Liver (tissue), 9 donors: Measurements from ENCODE around the gene SLX4IP. TPM values are rescaled to one million over a fixed set of nuclear protein-coding genes. Genes with fewer than 3 reads are reported as not detected.

Source experiments
- DNase-seq: peaks from one replicate; pipeline ENCODE4 v3.0.0-alpha.2; 2017; ENCODE audit warnings: low spot score
- H3K27ac ChIP-seq, 2 donors: one replicate each; pipeline ENCODE4 v1.7.0; 2013; ENCODE audit warnings: inconsistent platforms in 2 of 2, low read length in 2 of 2, control low read depth in 1 of 2, low read depth in 1 of 2, mild to moderate bottlenecking in 1 of 2
- H3K27me3 ChIP-seq, 4 donors: one replicate each; pipeline versions ENCODE4 v1.6.1 to v1.7.0; 2013; ENCODE audit warnings: low read length in 3 of 4, inconsistent platforms in 1 of 4, mild to moderate bottlenecking in 1 of 4, moderate library complexity in 1 of 4; ENCODE audit not compliant: control insufficient read depth in 4 of 4, insufficient read depth in 4 of 4
- H3K36me3 ChIP-seq, 4 donors: one replicate each; pipeline versions ENCODE4 v1.6.1 to v1.7.0; 2013; ENCODE audit warnings: low read length in 3 of 4, mild to moderate bottlenecking in 3 of 4, low read depth in 1 of 4, moderate library complexity in 1 of 4; ENCODE audit not compliant: control insufficient read depth in 4 of 4, insufficient read depth in 3 of 4
- H3K4me1 ChIP-seq, 4 donors: one replicate each; pipeline versions ENCODE4 v1.6.1 to v1.7.0; 2013; ENCODE audit warnings: low read length in 3 of 4, mild to moderate bottlenecking in 3 of 4, moderate library complexity in 1 of 4; ENCODE audit not compliant: control insufficient read depth in 4 of 4, insufficient read depth in 4 of 4
- H3K4me3 ChIP-seq, 3 donors: one replicate each; pipeline versions ENCODE4 v1.6.1 to v1.7.0; 2013; ENCODE audit warnings: low read length in 3 of 3, control low read depth in 1 of 3, low read depth in 1 of 3, mild to moderate bottlenecking in 1 of 3
- H3K9ac ChIP-seq, 2 donors: one replicate each; pipeline ENCODE4 v1.7.0; 2013; ENCODE audit warnings: low read length in 2 of 2, mild to moderate bottlenecking in 2 of 2, moderate library complexity in 2 of 2, control low read depth in 1 of 2, low read depth in 1 of 2
- H3K9me3 ChIP-seq, 4 donors: one replicate each; pipeline versions ENCODE4 v1.6.1 to v1.7.0; 2013; ENCODE audit warnings: low read length in 3 of 4; ENCODE audit not compliant: control insufficient read depth in 4 of 4
- ATF3 ChIP-seq: IDR thresholded peaks from 2 replicates; pipeline ENCODE4 v1.6.1; 2016; ENCODE audit warnings: antibody characterized with exemption
- CTCF ChIP-seq: fragments of 150-350 bp; IDR thresholded peaks from 2 replicates; pipeline ENCODE4 v1.5.1; 2017; ENCODE audit warnings: improper control_type of control experiment, low read depth, low read length; ENCODE audit not compliant: missing input control
- EGR1 ChIP-seq, 2 donors: IDR thresholded peaks; 2 replicates each; pipeline ENCODE4 v1.6.1; 2016 to 2018; ENCODE audit warnings: antibody characterized with exemption in 2 of 2, low read depth in 2 of 2
- FOXA1 ChIP-seq: IDR thresholded peaks from 2 replicates; pipeline ENCODE4 v1.6.1; 2016; ENCODE audit warnings: antibody characterized with exemption
- FOXA2 ChIP-seq: IDR thresholded peaks from 2 replicates; pipeline ENCODE4 v1.6.1; 2016; ENCODE audit warnings: antibody characterized with exemption
- GABPA ChIP-seq, 2 donors: IDR thresholded peaks in 1 of 2; conservative IDR thresholded peaks in 1 of 2; 2 replicates each; pipeline ENCODE4 v1.6.1; 2016; ENCODE audit warnings: antibody characterized with exemption in 2 of 2, mild to moderate bottlenecking in 1 of 2, moderate library complexity in 1 of 2
- HNF4A ChIP-seq, 2 donors: conservative IDR thresholded peaks; 2 replicates each; pipeline ENCODE4 v1.6.1; 2016; ENCODE audit warnings: antibody characterized with exemption in 2 of 2, mild to moderate bottlenecking in 2 of 2
- HNF4G ChIP-seq: IDR thresholded peaks from 2 replicates; pipeline ENCODE4 v1.6.1; 2016; ENCODE audit warnings: antibody characterized with exemption
- JUND ChIP-seq, 2 donors: IDR thresholded peaks; 2 replicates each; pipeline ENCODE4 v1.6.1; 2016; ENCODE audit warnings: antibody characterized with exemption in 2 of 2
- MAX ChIP-seq: IDR thresholded peaks from 2 replicates; pipeline ENCODE4 v1.6.1; 2016; ENCODE audit warnings: antibody characterized with exemption
- NR2F2 ChIP-seq: IDR thresholded peaks from 2 replicates; pipeline ENCODE4 v1.6.1; 2016; ENCODE audit warnings: antibody characterized with exemption
- RAD21 ChIP-seq, 2 donors: IDR thresholded peaks; 2 replicates each; pipeline ENCODE4 v1.6.1; 2016; ENCODE audit warnings: antibody characterized with exemption in 2 of 2, mild to moderate bottlenecking in 2 of 2
- REST ChIP-seq: IDR thresholded peaks from 2 replicates; pipeline ENCODE4 v1.6.1; 2016; ENCODE audit warnings: antibody characterized with exemption, mild to moderate bottlenecking
- RXRA ChIP-seq, 2 donors: IDR thresholded peaks; 2 replicates each; pipeline ENCODE4 v1.6.1; 2017 to 2018; ENCODE audit warnings: antibody characterized with exemption in 2 of 2, mild to moderate bottlenecking in 1 of 2
- TAF1 ChIP-seq: conservative IDR thresholded peaks from 2 replicates; pipeline ENCODE4 v1.6.1; 2016; ENCODE audit warnings: antibody characterized with exemption, mild to moderate bottlenecking
- YY1 ChIP-seq: IDR thresholded peaks from 2 replicates; pipeline ENCODE4 v1.6.1; 2016; ENCODE audit warnings: antibody characterized with exemption, mild to moderate bottlenecking
- ZBTB33 ChIP-seq: IDR thresholded peaks from 2 replicates; pipeline ENCODE4 v1.6.1; 2016; ENCODE audit warnings: antibody characterized with exemption
- WGBS: extraction: QIAGEN DNeasy Blood & Tissue Kit; methylation state at CpG from one replicate; pipeline ENCODE4 v1.1.7; 2013; 5-methylcytosine and 5-hydroxymethylcytosine counted together
- polyA plus RNA-seq, 2 donors: library from polyadenylated mRNA; stranded (reverse) in 1 of 2; unstranded in 1 of 2; fragments of 200-250 nt in 1 of 2; fragments of >200 nt in 1 of 2; fragmentation: Nextera tagmentation in 1 of 2; extraction: Ambion mirVana in 1 of 2; gene quantifications; one replicate each; pipeline versions ENCODE4 v1.2.1 to v1.2.3, GENCODE V29; 2013 to 2015
- total RNA-seq, 2 donors: library from RNA; depleted of rRNA; stranded (reverse); fragments of >200 nt; gene quantifications; one replicate each; pipeline ENCODE4 v1.2.3, GENCODE V29; 2014
- donor health status: healthy.
- donor health status: healthy.
- donor health status: healthy.
- donor health status: healthy.
- donor health status: healthy.

Gene SLX4IP
- total and polyA plus RNA-seq, 4 donors, result 1.1 to 3.4 (median 2.7) TPM

- Histone ChIP-seq H3K4me1 (no peaks in the 10 kb centered on the region), H3K27me3 (no peaks in the 10 kb centered on the region), H3K9me3 (no peaks in the 10 kb centered on the region), H3K9ac (no peak overlapping the region), H3K36me3 (no peaks in the 10 kb centered on the region), H3K4me3 (no peak overlapping the region), H3K27ac (no peak overlapping the region)
- no peak for DNase-seq
- TF ChIP-seq ATF3, result no peak
- TF ChIP-seq TAF1, result no peak
- TF ChIP-seq MAX, result no peak
- no peak for TF ChIP-seq EGR1 (IDR thresholded peaks at IDR 0.05; ENCODE audit: low read depth in 2 of 2)
- WGBS, result 86% methylated on average over 8 of the region's 8 CpGs
These were observed 87.2 kb downstream of the SLX4IP start for GRCh38 chr20:10522328-10522727.

- H3K27me3 ChIP-seq, result no peaks in the 10 kb centered on the region
- H3K36me3 ChIP-seq, result no peaks in the 10 kb centered on the region
- H3K4me3 ChIP-seq, result no peak overlapping the region
- H3K9ac ChIP-seq, result no peak overlapping the region
- H3K9me3 ChIP-seq, result no peaks in the 10 kb centered on the region
- H3K4me1 ChIP-seq, result no peaks in the 10 kb centered on the region
- no peak for DNase-seq
- TF ChIP-seq FOXA2 (no peak), RXRA (IDR thresholded peaks at IDR 0.05) (no peak), CTCF (no peak), TAF1 (no peak), RAD21 (IDR thresholded peaks at IDR 0.05) (no peak), YY1 (no peak), REST (no peak), EGR1 (IDR thresholded peaks at IDR 0.05; ENCODE audit: low read depth in 2 of 2) (no peak), JUND (IDR thresholded peaks at IDR 0.05) (no peak)
- H3K27ac ChIP-seq, result no peak overlapping the region
- 87% methylated on average over 5 of the region's 5 CpGs for WGBS
These were observed 88.3 kb downstream of the SLX4IP start for GRCh38 chr20:10523443-10523842.

GRCh38 chr20:10524034-10524476 is 89.0 kb downstream of the SLX4IP start:
- 76% methylated on average over 10 of the region's 10 CpGs for WGBS
- H3K9ac ChIP-seq, result no peak overlapping the region
- no peak overlapping the region for H3K27ac ChIP-seq
- H3K27me3 ChIP-seq, result no peaks in the 10 kb centered on the region
- no peaks in the 10 kb centered on the region for H3K9me3 ChIP-seq
- no peaks in the 10 kb centered on the region for H3K36me3 ChIP-seq
- H3K4me1 ChIP-seq, result no peaks in the 10 kb centered on the region
- H3K4me3 ChIP-seq, result no peak overlapping the region
- no peak for DNase-seq
- TF ChIP-seq FOXA2 (no peak), ATF3 (no peak), GABPA (IDR thresholded peaks at IDR 0.05 in 1 of 2, conservative IDR thresholded peaks at IDR 0.05 in 1 of 2) (no peak), ZBTB33 (no peak), HNF4A (conservative IDR thresholded peaks at IDR 0.05) (no peak), RAD21 (IDR thresholded peaks at IDR 0.05) (no peak), RXRA (IDR thresholded peaks at IDR 0.05) (no peak), HNF4G (no peak), EGR1 (IDR thresholded peaks at IDR 0.05; ENCODE audit: low read depth in 2 of 2) (no peak), TAF1 (no peak), FOXA1 (no peak), YY1 (no peak), JUND (IDR thresholded peaks at IDR 0.05) (no peak), NR2F2 (no peak), CTCF (no peak)
